ENCODE measurements around the gene SLC9A3.

- no peak for TF ChIP-seq CTCF (tag by site-specific recombination; IDR thresholded peaks at IDR 0.05)
- no peak for TF ChIP-seq ZBTB7A (tag by site-specific recombination; IDR thresholded peaks at IDR 0.05; ENCODE audit: low read depth)
- TF ChIP-seq ZNF776 (tag by site-specific recombination; IDR thresholded peaks at IDR 0.05; ENCODE audit: borderline replicate concordance): no peak
- TF ChIP-seq ZNF639 (tag by site-specific recombination; IDR thresholded peaks at IDR 0.05): no peak
- no peak for TF ChIP-seq ZNF76 (tag by site-specific recombination; IDR thresholded peaks at IDR 0.05; ENCODE audit: borderline replicate concordance, low read depth)
- TF ChIP-seq, protein P1, sequence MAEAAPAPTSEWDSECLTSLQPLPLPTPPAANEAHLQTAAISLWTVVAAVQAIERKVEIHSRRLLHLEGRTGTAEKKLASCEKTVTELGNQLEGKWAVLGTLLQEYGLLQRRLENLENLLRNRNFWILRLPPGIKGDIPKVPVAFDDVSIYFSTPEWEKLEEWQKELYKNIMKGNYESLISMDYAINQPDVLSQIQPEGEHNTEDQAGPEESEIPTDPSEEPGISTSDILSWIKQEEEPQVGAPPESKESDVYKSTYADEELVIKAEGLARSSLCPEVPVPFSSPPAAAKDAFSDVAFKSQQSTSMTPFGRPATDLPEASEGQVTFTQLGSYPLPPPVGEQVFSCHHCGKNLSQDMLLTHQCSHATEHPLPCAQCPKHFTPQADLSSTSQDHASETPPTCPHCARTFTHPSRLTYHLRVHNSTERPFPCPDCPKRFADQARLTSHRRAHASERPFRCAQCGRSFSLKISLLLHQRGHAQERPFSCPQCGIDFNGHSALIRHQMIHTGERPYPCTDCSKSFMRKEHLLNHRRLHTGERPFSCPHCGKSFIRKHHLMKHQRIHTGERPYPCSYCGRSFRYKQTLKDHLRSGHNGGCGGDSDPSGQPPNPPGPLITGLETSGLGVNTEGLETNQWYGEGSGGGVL (tag by site-specific recombination; IDR thresholded peaks at IDR 0.05): no peak
- no peak for TF ChIP-seq ZNF580 (tag by site-specific recombination; IDR thresholded peaks at IDR 0.05)
- no peak for TF ChIP-seq ZNF404 (tag by site-specific recombination; IDR thresholded peaks at IDR 0.05)
- no peak for TF ChIP-seq MYNN (tag by site-specific recombination; IDR thresholded peaks at IDR 0.05; ENCODE audit: borderline replicate concordance)
- no peak for TF ChIP-seq BCL11A (tag by site-specific recombination; IDR thresholded peaks at IDR 0.05; ENCODE audit: low read depth)
- no peak for TF ChIP-seq MEIS1 (CRISPR knock-in tag; IDR thresholded peaks at IDR 0.05; ENCODE audit: borderline replicate concordance)
- TF ChIP-seq, protein P2, sequence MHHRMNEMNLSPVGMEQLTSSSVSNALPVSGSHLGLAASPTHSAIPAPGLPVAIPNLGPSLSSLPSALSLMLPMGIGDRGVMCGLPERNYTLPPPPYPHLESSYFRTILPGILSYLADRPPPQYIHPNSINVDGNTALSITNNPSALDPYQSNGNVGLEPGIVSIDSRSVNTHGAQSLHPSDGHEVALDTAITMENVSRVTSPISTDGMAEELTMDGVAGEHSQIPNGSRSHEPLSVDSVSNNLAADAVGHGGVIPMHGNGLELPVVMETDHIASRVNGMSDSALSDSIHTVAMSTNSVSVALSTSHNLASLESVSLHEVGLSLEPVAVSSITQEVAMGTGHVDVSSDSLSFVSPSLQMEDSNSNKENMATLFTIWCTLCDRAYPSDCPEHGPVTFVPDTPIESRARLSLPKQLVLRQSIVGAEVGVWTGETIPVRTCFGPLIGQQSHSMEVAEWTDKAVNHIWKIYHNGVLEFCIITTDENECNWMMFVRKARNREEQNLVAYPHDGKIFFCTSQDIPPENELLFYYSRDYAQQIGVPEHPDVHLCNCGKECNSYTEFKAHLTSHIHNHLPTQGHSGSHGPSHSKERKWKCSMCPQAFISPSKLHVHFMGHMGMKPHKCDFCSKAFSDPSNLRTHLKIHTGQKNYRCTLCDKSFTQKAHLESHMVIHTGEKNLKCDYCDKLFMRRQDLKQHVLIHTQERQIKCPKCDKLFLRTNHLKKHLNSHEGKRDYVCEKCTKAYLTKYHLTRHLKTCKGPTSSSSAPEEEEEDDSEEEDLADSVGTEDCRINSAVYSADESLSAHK (tag by site-specific recombination; IDR thresholded peaks at IDR 0.05): no peak
Measured at GRCh38 chr5:525916-526315, 1.7 kb upstream of the SLC9A3 start.
